ENCODE results near the gene TNN.
"Not testable (repeated sequence)": the region's sequence is repeated elsewhere in the genome, so short reads cannot be mapped to it uniquely, and the experiment has no call there.

Gene TNN

DNA sequence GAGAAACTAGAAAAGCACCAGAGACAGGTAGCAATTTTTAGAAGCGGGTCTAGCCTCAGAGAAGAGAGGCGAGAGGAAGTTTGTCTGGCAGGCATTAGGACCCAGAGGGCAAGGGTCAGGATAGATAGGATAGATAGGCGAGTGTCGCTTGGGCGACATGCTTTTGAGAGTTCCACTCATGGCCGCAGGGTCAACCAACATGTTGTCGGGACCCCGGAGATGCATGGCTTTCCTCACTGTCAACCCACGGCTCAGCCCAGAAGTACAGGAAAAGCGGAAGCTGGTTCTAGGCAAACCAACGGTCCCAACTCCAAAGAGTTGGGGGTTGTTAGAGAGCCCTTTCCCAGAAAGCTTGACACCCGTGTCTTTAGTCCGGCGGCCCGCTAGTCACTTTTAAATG, 38.9 kb downstream of the TNN start:
- not testable (repeated sequence) for DNase-seq (ENCODE audit: low read depth in 2 of 2)

DNA sequence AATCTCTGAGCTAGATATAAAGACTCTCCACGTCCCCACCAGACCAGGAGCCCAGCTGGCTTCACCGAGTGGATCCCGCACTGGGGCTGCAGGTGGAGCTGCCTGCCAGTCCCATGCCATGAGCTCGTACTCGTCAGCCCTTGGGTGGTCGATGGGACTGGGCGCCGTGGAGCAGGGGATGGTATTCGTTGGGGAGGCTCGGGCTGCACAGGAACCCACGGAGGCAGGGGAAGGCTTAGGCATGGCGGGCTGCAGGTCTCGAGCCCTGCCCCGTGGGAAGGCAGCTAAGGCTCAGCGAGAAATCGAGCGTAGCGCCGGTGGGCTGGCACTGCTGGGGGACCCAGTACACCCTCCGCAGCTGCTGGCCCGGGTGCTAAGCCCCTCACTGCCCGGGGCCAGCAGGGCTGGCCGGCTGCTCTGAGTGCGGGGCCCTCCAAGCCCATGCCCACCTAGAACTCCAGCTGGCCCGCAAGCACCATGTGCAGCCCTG, 40.7 kb downstream of the TNN start:
- DNase-seq (ENCODE audit: low read depth in 2 of 2) = not testable (repeated sequence)

DNA sequence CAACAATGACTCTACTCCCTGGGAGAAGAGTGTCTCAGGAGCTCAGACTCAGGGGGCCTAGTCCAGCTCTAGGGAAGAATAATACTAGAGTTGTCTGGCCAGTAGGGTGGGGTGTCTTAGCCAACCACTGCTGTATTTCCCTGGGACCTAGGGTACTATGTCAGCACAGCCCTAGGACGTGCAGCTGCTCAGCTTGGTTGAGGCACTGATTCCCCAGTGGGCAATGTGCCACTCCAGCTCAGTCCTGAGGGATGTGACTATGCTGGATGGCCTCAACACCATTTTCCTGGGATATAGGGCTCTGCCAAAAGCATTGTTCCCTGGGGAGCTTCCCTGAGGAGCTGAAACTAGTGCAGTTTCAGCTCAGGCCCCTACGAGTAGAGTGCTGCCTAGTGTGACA, 47.4 kb downstream of the TNN start:
- no peak for DNase-seq (ENCODE audit: low read depth in 2 of 2)

DNA sequence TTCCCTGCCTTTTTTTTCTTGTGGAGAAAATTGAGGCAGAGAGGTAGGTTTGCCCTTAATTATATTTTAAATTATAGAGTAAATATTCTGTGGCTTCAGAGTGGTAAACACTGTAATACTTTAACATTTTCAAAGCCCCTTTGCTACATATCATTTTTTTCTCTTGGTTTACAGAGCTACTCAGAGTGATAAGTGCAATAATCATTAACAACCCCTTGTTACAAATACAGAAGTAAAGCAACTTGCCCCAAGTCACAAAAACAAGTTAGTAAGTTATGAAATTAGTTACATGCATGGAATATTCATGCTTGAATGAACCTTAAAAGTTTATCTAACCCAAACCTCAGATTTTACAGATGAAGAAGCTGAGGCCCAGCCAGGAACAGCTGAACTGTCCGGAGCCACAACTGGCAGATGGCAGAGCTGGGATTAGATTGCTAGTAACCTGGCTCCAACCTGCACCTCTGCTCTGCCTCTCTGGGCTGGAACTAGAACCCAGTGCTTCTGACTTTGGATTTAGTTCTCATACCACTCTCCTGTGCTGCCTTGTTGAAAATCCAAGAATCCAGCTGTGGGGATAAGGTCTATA, 48.7 kb downstream of the TNN start:
- DNase-seq (ENCODE audit: low read depth in 2 of 2) = no peak

DNA sequence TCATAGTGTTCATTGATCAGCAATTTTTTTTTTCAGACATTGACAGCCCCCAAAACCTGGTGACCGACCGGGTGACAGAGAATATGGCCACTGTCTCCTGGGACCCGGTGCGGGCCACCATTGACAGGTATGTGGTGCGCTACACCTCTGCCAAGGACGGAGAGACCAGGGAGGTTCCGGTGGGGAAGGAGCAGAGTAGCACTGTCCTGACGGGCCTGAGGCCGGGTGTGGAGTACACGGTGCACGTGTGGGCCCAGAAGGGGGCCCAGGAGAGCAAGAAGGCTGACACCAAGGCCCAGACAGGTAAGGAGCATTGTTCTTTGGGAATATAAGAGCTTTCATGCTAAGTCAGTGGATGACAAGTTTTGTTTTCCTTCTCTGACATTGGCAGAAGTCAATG, 49.3 kb downstream of the TNN start:
- DNase-seq (ENCODE audit: low read depth in 2 of 2) = no peak

DNA sequence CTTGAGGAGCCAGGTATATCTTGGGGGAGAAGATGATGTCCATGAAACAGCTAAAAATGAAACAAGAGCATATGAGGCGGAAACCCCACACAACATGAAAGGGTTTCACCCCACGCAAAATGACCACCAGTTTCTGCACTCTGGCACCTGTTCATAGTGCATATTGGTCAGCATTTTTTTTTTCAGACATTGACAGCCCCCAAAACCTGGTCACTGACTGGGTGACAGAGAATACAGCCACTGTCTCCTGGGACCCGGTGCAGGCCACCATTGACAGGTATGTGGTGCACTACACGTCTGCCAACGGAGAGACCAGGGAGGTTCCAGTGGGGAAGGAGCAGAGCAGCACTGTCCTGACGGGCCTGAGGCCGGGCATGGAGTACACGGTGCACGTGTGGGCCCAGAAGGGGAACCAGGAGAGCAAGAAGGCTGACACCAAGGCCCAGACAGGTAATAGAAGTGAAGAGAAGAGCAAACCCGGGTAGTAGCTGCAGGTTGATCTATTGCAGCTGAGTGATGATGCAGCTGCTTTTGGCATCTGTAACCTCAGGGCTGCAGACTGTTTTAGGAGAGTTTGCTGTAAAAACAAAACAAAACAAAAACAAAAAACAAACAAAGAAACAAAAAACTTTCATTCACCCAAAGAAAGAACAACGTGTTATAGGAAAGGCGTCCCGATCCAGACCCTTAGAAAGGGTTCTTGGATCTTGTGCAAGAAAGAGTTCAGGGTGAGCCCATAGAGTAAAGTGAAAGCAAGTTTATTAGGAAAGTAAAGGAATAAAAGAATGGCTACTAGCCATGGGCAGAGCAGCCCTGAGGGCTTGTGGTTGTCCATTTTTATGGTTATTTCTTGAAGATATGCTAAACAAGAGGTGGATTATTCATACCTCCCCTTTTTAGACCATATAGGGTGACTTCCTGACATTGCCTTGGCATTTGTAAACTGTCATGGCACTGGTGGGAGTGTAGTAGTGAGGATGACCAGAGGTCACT, 51.0 kb downstream of the TNN start:
- no peak for DNase-seq (ENCODE audit: low read depth in 2 of 2)

DNA sequence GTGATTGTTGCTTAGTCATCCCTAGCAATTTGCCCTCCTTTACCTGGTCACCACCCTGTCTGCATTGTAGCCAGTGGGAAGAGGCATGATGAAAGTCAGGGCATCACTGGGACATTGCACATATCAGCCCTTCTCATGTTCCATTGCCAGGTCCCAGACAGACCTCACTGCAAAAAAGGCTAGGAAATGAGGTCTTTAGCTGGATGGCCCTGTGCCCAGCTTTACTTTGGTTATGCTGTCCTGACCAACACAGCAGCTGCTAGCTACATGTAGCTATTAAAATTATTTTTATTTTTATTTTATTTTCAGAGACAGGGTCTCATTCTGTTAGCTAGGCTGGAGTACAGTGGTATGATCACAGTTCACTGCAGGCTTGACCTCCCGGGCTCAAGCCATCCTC, 52.9 kb downstream of the TNN start:
- no peak for DNase-seq (ENCODE audit: low read depth in 2 of 2)

DNA sequence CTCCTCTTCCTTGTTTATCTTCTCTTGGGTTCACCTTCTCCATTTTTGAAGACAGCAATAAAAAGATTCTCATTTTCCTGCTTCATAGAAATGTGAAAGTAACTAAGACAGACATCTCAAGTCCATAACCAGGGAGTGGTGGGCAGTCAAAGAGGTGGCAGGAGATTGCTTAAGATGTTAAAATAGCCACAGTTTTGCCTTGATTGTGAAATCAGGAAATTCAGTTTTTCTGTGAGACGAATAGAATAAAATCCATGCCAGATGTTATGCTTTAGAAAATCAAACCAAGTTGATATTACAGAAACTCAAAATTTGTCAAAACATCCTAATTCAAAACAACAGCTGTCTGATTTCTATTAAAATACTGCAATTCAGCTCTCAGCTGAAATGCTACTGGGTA, 57.2 kb downstream of the TNN start:
- no peak for DNase-seq (ENCODE audit: low read depth in 2 of 2)

DNA sequence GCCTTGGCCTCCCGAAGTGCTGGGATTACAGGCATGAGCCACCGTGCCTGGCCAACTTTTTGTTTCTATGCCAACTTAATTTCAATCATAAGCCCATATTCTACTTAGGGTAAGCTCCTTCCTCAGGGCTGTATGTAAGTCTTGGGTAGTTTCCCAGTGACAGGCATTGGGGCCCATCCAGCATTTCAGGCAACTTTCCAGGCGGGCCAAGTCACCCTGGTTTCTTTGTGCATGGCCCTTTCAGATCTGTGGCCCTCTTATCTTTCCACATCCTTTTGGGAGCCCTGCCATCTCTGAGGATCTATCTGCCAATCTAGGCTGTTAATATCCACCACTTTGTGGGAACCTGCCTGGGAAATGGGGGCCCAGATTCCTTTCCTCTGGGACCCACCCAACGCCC, 58.7 kb downstream of the TNN start:
- no peak for DNase-seq (ENCODE audit: low read depth in 2 of 2)

DNA sequence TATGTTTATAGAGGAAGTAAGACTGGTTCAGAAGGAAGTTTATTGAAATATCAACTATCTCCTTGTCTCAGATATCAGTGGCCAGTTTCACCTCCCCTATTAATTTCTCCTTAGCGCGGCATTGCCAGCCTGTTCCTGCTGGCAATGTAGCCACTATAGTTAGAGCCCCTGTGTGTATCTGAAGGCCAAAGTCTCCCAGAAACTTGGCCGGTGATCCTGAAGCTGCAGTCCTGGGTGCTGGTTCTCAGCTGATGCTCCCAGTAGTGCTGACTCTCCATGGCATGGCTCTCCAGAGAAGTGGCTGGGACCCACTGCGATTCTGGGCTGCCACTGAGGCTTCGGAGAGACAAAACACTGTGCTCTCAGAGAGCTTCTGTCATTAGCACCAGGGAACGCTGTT, 59.9 kb downstream of the TNN start:
- DNase-seq (ENCODE audit: low read depth in 2 of 2) = no peak

DNA sequence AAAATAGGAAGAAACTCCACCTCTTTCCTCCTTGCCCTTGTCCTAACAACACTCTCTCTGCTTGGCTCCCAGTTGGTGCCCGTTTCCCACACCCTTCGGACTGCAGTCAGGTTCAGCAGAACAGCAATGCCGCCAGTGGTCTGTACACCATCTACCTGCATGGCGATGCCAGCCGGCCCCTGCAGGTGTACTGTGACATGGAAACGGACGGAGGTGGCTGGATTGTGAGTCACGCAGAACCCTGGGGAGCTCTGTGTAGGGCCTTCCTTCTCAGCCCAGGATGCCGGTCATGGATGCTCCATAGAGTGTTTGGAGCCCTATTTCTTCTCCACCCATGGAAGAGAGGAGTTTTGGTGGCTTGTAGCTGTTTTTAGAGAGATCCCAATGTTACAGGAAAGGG, 60.9 kb downstream of the TNN start:
- no peak for DNase-seq (ENCODE audit: low read depth in 2 of 2)

DNA sequence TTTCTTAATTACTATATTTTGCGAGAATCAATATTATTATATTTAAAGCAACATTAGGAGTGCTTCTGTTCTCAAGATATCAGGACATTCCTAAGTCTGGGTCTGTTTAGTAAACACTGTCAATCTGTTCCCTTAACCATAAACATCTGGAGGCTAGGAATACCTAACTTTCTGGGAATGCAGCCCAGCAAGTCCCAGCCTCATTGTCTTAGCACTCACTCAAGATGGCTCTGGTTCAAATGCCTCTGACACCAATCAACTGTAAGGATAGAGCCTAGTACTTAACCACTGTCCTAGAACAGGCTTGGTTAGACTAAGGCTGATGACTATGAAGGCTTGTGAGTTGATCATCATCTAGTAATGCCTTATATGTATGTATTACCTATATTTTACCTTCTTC, 61.5 kb downstream of the TNN start:
- DNase-seq (ENCODE audit: low read depth in 2 of 2) = no peak

DNA sequence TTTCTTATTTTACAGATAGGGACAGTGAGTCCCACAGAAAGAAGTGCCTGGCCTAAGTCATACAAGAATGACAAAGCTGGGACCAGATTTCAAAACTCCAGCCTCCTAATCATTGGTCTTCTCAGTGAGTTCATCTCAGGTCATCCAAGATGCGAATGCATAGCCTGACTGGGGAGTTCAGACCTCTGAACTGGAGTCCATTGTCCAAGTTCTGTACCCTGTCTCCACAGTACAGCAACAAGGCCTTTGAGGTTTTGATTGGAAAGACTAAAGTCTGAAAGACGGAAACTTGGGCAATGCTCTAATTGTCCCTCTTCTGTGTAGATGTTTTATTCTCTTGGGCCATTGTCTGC, 62.0 kb downstream of the TNN start:
- DNase-seq (ENCODE audit: low read depth in 2 of 2) = no peak

DNA sequence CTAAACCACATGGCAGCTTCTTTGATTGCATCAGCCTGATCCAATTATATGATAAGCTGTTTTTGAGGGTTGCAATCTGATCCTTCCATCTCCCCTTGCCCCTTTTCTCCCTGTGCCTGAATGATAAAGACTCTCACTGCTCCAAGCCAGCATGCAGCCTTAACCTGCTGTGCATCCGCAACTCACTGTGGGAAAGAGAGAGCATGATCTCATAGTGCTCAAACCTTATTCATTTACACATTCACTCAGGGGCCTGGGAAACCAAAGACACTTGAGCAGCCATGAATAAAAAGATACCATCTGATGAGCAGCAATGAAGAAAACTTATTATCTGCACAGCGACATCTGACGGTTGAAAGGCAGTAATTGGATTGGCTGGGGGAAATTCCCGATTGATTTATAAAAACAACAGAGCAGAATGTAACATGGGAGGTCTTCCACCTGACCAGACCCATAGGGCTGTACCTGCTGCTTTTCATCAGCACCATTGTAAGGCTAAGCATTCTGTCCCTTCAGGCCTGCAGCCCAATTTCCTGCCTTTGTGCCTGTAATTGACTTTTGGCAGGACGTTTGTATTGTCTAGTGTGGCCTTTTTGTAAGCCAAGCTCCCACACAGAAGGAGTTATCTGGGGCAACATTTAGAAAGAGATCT, 62.5 kb downstream of the TNN start:
- no peak for DNase-seq (ENCODE audit: low read depth in 2 of 2)

DNA sequence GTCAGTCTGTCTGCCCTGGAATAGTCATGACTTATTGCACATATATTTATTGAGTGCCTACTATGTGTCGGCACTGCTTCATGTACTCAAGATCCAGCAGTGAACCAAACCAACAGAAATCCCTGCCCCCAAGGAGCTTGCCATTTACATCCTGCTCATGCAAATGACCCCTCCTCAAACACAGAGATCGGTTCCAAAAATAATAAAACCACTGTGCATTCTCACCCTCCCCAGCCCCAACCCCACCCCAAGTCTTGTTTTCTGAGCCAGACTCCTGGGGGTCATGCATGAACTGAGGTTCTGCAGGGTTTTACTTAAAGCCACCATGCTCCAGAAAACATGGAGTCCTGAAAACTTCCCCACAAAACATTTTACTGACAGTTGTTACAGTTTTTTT, 63.0 kb downstream of the TNN start:
- no peak for DNase-seq (ENCODE audit: low read depth in 2 of 2)

DNA sequence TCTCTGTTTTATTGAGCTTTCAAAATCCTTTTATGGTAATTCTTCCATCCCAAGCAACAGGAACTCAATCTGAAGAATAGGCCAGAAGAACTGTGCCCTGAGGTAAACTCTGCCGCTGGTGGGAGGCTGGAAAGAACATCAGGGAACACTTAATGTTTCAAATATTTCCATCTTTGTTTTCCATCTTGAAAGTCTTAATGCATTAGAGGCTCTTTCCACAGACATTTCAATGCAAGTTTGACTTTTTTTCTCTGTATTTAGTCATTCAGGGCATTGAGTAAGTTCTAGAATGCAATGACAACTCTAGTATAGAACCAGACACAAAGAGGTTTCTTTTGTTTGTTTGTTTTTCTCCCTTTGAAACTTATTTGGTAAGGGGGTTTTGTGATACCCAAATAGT, 63.5 kb downstream of the TNN start:
- no peak for DNase-seq (ENCODE audit: low read depth in 2 of 2)

DNA sequence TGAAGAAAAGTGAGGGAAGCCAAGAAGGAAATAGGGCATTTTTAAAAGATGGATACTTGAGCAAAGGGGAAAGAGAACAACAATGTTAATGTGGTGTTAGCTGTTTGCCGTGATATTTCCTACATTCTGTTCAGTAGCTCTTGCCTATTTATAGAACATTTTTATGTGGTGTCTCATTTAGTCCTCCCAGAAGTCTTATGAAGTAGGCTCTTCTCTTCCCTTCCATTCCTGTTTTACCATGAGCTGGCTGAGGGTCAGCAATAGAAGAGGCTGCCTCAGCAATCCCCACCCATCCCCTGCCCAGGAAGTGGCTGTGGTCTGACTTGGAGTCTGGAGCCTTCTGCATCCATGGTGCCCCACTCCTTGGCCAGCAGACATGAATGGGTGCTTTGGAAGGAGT, 64.8 kb downstream of the TNN start:
- no peak for DNase-seq (ENCODE audit: low read depth in 2 of 2)

DNA sequence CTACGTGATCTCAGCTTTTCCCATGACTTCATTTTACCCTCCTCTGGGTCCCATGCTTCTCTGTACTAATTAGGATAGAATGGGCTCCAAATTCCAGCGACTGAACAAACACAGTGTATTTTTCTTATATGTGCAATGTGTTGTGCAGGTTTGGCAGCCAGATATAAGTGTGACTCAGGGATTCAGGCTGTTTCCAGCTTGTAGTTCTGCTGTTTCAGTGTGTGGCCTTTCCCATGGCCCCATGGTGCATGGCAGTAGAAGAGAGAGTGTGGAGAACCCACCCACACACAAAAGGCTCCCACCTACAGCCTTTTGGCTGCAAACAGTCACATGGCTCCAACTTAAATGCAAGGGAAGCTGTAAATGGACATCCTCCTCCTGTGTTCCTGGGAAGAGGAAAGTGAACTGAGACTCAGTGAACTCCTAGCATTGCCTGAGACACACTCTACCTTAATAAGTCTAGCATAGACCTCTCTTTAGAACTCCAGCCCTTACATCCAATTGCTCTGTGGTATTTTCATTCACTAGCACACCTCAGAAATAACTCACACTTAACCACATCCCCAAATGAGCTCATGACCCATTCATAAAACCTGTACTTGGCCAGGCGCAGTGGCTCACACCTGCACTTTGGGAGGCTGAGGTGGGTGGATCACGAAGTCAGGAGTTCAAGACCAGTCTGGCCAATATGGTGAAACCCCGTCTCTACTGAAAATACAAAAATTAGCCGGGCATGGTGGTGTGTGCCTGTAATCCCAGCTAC, 66.2 kb downstream of the TNN start:
- DNase-seq (ENCODE audit: low read depth in 2 of 2) = no peak

DNA sequence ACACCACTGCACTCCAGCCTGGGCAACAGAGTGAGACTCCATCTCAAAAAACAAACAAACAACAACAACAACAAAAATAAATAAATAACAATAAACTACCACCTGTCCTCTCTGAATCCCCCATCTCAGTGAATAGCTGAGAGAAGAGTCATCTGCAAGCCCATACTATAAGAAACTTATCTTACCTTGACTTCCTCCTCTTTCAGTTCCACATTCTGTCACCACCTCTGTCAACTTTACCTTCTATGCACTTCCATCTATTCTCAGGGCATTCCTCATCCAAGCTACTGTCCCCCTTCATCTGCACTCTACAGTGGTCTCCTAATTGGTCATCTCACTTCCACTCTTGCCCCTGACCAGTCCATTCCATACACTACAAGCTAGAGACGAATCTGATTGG, 66.9 kb downstream of the TNN start:
- DNase-seq (ENCODE audit: low read depth in 2 of 2) = no peak

DNA sequence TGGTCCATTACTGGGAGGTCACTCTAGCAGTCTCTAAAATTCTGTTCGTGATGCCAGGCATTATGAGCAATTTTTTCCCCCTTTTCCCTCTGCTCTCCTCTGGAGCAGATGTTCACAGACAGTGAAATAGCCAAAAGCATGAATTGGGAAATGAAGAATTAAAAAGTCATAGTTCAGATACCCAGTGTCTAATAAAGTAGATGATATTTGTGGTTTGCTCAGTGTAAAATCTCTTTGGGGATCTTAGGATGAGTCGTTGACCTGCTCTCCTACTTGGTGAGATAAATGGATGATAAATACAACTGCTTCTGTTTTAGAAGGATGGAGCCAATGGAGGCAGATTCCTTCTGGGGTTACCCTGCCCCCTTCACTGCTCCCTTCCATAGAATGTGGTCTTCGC, 68.6 kb downstream of the TNN start:
- no peak for DNase-seq (ENCODE audit: low read depth in 2 of 2)

DNA sequence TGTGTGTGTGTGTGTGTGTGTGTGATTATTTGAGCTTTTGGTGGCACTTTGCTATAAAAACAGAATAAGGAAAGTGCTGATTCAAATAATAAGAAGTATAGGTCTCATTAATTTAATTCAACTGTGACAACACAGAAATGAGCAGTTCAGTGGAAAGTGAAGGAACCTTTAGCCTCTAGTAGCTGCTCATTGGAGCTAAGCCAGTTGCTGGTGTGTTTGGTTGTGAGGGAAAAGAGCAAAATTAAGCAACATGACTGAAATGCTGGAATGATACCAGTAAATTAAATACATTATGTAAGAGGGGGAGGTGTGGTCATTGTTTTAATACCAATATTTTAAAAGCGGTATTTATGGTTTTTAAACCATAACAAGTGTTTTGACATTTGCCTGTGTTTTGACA, 69.7 kb downstream of the TNN start:
- no peak for DNase-seq (ENCODE audit: low read depth in 2 of 2)

DNA sequence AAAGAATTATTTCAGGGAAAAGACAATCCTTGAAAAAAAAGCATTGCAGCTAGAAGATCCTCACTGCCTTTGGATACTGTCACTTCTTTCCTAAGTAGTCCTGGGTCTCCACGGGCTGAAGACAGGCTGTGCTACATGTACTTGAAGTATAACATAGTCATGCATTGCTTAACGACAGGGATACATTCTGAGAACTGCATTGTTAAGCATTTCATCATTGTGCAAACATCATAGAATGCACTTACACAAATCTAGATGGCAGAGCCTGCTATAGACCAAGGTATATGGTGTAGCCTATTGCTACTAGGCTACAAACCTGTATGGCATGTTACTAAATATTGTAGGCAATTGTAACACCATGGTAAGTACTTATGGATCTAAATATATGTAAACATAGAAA, 70.9 kb downstream of the TNN start:
- DNase-seq (ENCODE audit: low read depth in 2 of 2) = no peak

Measured in stimulated activated CD8-positive, alpha-beta memory T cell treated with anti-CD3 and anti-CD28 coated beads, Interleukin-7, amount 100 ng/mL, for 1 hour (primary cell).